Measurements from ENCODE around the gene ZC3H12A. TPM values are rescaled to one million over a fixed set of nuclear protein-coding genes. Genes with fewer than 3 reads are reported as not detected.

The ZC3H12A gene
- total RNA-seq (2014; rRNA removed; shearing (Covaris generic); ENCODE audit: low replicate concordance), result 2.2 and 3.8 TPM in 2 replicates

DNA sequence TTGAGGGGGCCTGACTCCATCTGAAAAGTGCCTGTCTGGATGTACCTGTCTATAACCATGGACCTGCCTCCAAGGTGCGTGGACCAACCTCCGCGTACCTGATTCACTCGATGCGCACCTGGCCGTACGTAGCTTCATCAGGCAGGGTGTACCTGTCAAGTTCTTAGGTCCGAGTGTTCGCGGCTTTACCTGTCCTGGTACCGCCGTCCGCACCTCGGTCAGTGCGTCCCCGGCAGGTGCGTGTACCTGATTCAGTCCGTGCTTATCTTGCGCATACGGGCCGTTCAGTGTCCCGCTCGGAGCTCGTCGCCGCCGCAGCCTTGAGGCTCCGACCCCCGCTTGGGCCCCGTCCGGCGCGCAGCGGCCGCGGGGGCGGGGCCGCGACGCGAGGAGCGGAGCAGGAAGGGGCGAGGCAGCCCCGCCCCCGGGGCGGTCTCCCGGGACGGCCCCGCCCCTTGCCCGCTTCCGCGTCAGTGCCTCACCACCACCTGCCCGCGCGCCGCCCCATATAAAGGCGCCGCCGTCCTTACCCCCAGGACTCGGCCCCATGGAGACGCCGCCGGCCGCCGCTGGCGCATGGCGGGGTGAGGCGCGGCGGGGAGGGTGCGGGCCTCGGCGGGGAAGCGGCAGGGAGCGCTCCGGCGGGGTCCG is at the start of gene ZC3H12A:
ZC3H12A (plus strand) TSS at position 535 of the 651 bp plus-strand sequence. CDS start 917 bp downstream, outside the sequence.
- H3K27me3 ChIP-seq, result no peaks in the 10 kb centered on the region
- no peaks in the 10 kb centered on the region for H3K9me3 ChIP-seq
- DNase-seq, result peak; percentile 84
- H3K4me3 ChIP-seq, result peak within 1 kb of the TSS; percentile 72
- H3K36me3 ChIP-seq, result peaks cover 24% of the 10 kb centered on the region

DNA sequence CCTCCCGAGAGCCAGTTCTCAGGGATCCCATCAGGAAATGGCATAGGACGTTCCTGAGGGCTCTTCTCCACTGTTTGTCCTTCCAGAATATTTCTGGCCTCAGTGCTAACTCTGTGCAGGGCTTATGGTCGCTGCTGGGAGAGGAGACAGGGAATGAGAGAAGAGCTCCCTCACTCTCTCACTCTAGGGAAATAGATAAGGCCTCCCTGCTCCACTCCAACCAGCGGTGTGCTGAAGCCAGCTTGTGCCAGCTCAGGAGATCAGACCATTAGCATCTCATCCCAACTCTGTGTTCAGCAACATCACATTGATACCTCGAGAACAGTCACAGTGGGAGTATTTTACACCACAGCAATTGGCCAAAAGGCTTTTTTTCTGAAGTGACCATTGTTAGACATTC is 49.2 kb upstream of the ZC3H12A start:
- H3K27me3 ChIP-seq, result no peaks in the 10 kb centered on the region; the same call in 1 of the 2 replicates
- no peaks in the 10 kb centered on the region for H3K36me3 ChIP-seq
- H3K9me3 ChIP-seq, result no peaks in the 10 kb centered on the region
- no peak for DNase-seq
- no peak overlapping the region for H3K4me3 ChIP-seq

DNA sequence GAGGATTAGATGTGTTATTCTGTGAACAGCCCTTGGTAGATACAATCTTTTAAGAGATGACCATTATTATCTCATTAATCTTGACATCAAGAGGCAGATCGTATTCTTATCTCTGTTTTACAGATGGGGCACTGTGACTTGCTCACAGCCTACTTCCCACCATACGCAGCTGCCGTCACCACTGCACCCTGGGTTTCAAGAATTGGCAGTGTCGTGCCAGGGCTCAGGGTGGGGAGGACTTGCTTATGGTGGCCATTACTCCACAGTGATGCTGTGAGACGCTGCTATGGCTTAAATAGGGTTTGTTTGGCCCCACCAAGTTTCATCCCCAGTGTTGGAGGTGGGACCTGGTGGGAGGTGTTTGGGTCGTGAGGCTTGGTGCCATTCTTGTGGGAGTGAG is 45.4 kb upstream of the ZC3H12A start:
- Histone ChIP-seq H3K36me3 (no peaks in the 10 kb centered on the region), H3K4me3 (no peak overlapping the region), H3K9me3 (no peaks in the 10 kb centered on the region), H3K27me3 (no peaks in the 10 kb centered on the region)
- no peak for DNase-seq

DNA sequence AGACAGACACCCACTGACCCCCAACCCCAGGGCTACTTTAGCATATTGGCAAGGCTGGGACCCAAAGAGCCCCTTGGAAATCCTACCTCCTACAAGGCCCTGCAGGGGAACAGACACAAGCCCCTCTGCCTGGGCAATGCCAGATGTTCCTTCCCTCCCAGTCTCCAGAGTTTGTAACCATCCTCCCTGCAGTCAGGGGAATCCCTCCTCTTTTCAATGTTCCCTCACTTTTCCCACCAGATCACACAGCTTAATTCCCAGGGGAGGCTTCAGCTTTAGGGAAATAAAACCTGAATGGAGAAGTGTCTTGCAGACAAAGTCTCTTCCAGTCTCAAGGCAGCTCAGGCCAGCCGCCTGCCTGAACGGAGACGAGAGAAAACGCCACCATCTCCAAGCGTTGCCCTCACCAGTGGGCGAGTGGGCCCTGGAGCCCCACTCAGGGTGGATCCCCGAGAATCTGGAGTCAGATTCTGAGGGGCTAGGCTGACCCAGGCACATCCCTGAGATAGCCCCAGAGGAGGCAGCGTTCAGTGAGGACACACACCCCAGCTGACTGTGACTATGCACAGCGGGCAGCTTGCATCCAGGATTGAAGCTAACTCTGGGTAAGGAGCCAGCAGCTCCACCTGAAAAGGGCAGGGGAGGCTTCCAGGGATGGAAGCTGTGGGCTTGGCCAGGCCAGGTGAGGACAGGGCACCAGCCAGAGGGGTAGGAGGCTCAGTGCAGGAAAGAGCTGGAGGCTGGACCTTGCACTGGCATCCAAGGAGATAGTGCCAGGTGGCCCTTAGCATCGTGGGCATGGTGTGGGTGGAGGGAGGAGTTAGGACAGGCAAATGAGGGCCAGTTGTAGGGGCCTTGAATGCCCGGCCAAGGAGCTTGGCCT is 44.0 kb upstream of the ZC3H12A start:
- H3K4me3 ChIP-seq, result no peak overlapping the region
- H3K36me3 ChIP-seq, result no peaks in the 10 kb centered on the region
- H3K27me3 ChIP-seq, result no peaks in the 10 kb centered on the region
- no peak for DNase-seq
- no peaks in the 10 kb centered on the region for H3K9me3 ChIP-seq

DNA sequence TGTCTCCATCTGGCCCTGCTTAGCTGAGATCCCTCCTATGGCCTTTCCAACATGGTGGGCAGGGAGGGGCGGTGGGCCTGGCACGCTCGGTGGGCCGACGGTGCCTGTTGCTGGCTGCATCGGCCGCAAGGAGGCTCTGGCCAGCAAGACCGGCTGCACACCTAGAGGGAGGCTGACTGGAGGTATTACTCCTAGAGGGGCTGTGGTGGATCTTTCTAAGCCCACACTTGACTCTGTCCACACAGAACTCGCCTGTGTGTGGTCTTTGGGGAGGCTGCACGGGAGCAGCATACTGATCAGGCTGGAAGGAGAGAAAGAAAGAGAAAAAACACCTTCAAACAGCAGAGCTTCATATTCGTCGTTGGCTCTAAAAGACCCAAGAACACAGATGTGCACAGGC is 41.7 kb upstream of the ZC3H12A start:
- no peak for DNase-seq

DNA sequence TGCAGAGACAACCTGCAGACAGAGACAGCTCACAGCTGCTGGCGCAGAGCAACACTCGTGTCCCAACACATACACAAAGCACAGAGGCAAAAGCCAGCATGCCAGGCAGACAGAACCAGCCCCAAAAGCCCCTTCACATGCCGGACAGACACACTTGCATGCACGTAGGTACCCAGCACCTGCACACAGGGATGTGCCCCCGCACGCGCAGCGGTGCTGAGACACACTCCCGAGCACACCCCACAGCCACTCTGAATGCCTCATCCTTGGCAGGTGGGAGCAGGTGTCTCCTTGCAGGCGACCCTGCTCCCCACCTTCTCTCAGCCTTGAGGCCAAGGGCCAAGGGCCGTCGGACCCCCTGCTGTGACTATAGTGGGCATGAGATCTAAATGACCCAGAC is 41.2 kb upstream of the ZC3H12A start:
- H3K36me3 ChIP-seq, result no peaks in the 10 kb centered on the region
- no peak for DNase-seq

More for the DNA sequence above, 41.7 kb upstream of the ZC3H12A start:
- Histone ChIP-seq H3K27me3 (no peaks in the 10 kb centered on the region), H3K9me3 (no peaks in the 10 kb centered on the region), H3K36me3 (no peaks in the 10 kb centered on the region), H3K4me3 (no peak overlapping the region)

DNA sequence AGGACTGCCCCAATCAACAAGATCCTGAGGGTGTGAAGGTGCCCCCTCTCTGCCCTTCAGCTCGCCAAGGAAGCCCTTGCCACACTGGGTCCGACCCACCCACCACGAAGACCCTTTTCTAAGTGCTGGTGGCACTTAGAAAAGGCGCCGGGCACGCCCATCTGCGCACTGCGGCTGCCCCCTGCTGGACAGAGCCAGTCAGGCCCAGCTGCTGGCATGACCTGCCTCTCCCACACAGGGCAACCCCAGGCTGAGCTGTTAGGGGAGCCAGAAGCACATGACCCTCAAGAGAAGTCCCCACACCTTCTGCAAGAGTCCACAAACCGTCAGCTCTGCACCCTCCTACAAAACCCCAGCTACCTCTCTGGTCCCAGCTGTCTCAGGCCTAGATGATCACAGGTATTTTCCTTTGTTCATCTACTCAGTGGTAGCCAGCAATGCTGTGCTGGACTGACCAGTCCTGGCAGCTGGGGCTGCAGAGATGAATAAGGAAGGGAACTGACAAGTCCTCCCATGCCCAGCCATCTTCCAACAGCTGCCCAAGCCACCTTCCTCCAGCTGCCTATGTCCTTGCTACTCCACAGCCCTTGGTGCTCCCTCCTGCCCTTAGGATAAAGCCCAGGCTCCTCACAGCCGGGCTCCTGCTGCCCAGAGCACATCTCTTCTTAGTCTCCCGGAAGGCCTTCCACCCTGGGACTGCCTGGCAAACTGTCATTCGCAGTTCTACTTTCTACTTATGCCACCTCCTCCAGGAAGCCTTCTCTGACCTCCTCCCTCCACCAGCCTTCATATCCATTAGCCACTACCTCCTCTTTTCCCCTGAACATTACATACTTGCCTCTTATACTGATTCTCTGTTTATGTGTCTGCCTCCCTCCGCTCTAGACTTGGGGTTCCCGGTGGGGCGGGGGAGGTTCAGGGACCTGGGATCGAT is 39.8 kb upstream of the ZC3H12A start:
- H3K4me3 ChIP-seq, result no peak overlapping the region
- H3K36me3 ChIP-seq, result no peaks in the 10 kb centered on the region
- DNase-seq, result peak; percentile 48
- H3K9me3 ChIP-seq, result no peaks in the 10 kb centered on the region
- no peaks in the 10 kb centered on the region for H3K27me3 ChIP-seq

More for the DNA sequence above, 41.2 kb upstream of the ZC3H12A start:
- H3K9me3 ChIP-seq, result no peaks in the 10 kb centered on the region
- H3K27me3 ChIP-seq, result no peaks in the 10 kb centered on the region
- no peak overlapping the region for H3K4me3 ChIP-seq

DNA sequence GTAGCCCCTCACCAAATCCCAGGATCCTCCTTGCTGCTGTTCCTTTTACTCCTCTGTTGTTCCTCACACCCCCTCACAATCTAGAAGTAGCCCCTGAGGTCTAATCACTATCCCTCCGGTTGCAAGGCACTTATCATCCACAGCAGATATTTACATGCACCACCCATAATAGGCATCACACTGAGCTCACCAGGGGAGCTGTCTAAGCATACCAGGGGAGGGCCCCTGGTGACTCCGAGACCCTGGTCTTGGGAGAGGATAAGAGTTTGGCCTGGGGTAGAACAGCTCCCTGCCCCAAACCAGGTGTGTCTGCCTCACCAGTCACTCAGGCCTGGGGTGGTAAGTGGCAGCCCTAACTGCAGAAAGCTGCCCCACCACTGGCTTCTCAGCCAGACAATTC is 37.3 kb upstream of the ZC3H12A start:
- Histone ChIP-seq H3K4me3 (no peak overlapping the region), H3K9me3 (no peaks in the 10 kb centered on the region), H3K27me3 (peaks cover 2% of the 10 kb centered on the region; the same call in 1 of the 2 replicates), H3K36me3 (no peaks in the 10 kb centered on the region)
- no peak for DNase-seq

GRCh38 chr1:37438037-37438868 is 36.1 kb upstream of the ZC3H12A start:
- Histone ChIP-seq H3K9me3 (no peaks in the 10 kb centered on the region), H3K36me3 (no peaks in the 10 kb centered on the region), H3K4me3 (no peak overlapping the region), H3K27me3 (peaks cover 2% of the 10 kb centered on the region; the same call in 1 of the 2 replicates)
- no peak for DNase-seq

DNA sequence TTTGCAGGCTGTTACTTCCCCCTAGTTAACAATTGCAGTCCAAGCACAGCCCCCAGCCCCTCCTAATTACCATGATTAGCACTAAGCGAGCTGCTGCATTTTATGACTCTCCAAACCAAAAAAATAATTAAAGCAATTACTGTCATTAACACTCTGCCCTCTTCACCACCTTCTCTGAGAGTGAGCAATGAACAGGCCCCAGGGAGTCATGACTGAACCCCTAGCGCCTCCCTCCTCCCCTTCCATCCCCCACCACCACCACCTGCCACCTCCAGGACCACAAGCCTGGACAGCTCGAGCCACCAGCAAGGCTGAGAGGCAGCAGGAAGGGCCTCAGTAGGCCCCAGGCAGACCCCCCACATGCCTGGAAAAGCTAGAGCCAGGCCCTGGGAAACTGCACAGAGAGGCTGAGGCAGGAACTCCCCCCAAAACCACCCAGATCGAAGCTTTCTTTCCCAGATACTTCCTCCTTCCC is 35.5 kb upstream of the ZC3H12A start:
- H3K4me3 ChIP-seq, result no peak overlapping the region

DNA sequence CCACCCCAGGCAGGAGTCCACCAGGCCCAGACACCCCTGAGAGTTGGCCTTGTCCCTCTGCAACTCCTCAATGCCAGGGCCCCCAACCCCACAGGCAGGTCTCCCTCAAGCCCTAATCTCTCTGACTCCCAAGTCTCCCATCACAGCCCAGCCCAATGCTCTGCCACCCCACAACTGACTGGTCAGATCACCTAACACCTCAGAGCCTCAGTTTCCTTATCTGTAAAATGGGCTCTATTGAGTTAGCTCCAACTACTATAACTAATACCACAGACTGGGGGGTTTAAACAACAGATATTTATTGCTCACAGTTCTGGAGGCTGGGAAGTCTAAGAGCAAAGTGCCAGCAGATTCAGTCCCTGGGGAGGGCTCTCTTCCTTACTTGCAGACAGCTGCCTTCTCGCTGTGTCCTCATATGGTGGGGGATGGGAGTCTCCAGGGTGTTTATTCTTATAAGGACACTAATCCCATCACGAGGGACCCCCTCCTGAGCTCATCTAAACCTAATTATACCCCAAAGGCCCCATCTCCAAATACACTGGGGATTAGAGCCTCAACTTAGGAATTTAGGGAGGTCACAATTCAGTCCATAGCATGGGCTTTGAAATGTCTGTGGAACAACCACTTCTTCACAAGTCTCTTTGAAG is 34.9 kb upstream of the ZC3H12A start:
- H3K36me3 ChIP-seq, result no peaks in the 10 kb centered on the region
- peaks cover 2% of the 10 kb centered on the region; the same call in 1 of the 2 replicates for H3K27me3 ChIP-seq
- no peaks in the 10 kb centered on the region for H3K9me3 ChIP-seq
- no peak overlapping the region for H3K4me3 ChIP-seq
- no peak for DNase-seq

More for the DNA sequence above, 35.5 kb upstream of the ZC3H12A start:
- H3K9me3 ChIP-seq, result no peaks in the 10 kb centered on the region
- peaks cover 2% of the 10 kb centered on the region; the same call in 1 of the 2 replicates for H3K27me3 ChIP-seq
- DNase-seq, result no peak
- no peaks in the 10 kb centered on the region for H3K36me3 ChIP-seq

- Histone ChIP-seq H3K9me3 (no peaks in the 10 kb centered on the region), H3K4me3 (no peak overlapping the region), H3K36me3 (no peaks in the 10 kb centered on the region), H3K27me3 (peaks cover 2% of the 10 kb centered on the region; the same call in 1 of the 2 replicates)
- no peak for DNase-seq
Observed at GRCh38 chr1:37441490-37441889, 32.9 kb upstream of the ZC3H12A start.

GRCh38 chr1:37442139-37442538 is 32.2 kb upstream of the ZC3H12A start:
- H3K4me3 ChIP-seq, result no peak overlapping the region

GRCh38 chr1:37442644-37443043 is 31.7 kb upstream of the ZC3H12A start:
- DNase-seq, result no peak
- Histone ChIP-seq H3K36me3 (no peaks in the 10 kb centered on the region), H3K9me3 (no peaks in the 10 kb centered on the region), H3K4me3 (no peak overlapping the region), H3K27me3 (peaks cover 2% of the 10 kb centered on the region; the same call in 1 of the 2 replicates)

More at GRCh38 chr1:37442139-37442538, 32.2 kb upstream of the ZC3H12A start:
- DNase-seq, result no peak
- H3K9me3 ChIP-seq, result no peaks in the 10 kb centered on the region
- peaks cover 2% of the 10 kb centered on the region; the same call in 1 of the 2 replicates for H3K27me3 ChIP-seq
- H3K36me3 ChIP-seq, result no peaks in the 10 kb centered on the region

DNA sequence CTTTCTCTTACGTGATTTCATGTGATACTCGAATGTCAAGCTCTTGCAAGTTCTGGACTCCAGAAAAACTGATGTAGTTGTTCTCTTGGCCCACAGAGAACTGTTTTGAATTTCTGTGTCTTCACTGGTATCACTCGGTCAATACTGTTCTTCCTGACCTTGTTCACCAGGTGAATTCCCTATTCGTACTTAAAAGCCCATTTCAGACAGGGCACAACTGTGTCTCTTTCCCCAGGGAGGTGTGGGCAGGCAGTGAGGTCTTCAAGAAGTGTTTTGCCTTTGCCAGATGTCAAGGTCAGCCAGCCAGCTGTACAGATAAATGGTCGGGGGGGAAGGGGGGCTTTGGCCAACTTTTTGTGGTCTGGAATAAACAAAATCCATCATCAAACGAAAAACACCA is 27.5 kb upstream of the ZC3H12A start:
- Histone ChIP-seq H3K9me3 (no peaks in the 10 kb centered on the region), H3K36me3 (no peaks in the 10 kb centered on the region), H3K4me3 (no peak overlapping the region), H3K27me3 (no peaks in the 10 kb centered on the region)
- DNase-seq, result no peak
